NCI-H146 treated with DMSO at 0.1 percent for 48 hours (cell line): Measurements from ENCODE around the gene ZYX.
A peak's percentile ranks its signal among the peaks of the same experiment; 100 is the strongest.
"Not testable (repeated sequence)": the region's sequence is repeated elsewhere in the genome, so short reads cannot be mapped to it uniquely, and the experiment has no call there.

Experiments
- DNase-seq: peaks from one replicate; lab custom pipeline; 2025; ENCODE audit not compliant: unreplicated experiment; lab: John Stamatoyannopoulos, UW

ZYX gene

DNA sequence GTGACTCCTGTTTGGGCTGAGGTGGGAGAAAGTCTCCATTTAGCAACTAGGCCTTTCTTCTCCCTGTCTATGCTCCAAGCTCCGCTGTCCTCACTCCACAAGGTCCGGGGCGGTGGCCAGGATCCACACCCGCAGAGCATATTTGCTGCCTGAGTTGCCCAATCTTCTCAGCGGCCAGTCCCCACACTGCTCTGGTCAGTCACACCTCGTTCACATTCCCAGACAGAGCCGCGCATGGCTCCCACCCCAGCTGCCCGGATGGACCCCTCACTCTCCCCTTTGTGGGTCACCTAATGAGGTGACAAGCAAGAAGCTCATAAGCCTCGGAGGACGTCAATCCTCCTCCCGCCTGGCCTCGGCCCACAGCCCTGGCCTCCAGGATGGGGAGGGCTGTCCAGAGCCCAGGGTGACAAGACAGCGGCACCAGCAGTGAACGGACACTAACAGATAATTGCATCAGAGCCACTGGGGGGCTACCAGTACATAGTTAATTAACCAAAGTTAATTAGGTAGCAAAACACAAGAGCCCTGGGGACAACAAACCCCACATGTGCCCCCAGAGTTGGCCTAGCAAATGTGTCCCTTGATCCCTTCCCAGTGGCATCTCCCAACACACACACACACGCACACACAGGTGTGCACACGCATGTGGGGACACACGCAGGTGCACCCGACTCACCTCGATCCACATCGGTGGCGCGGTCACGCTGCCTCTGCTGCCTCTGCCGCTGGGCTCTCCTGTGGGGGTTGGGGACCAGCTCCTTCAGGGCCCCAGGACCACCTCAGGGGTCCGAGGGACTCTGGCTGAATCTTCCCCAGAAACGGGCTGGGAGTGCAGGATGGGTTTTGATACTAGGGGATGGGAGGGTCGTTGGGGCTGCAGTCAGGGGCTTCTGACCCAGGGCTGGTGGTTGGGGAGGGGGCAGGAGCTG, 15.7 kb downstream of the ZYX start:
- no peak for DNase-seq

DNA sequence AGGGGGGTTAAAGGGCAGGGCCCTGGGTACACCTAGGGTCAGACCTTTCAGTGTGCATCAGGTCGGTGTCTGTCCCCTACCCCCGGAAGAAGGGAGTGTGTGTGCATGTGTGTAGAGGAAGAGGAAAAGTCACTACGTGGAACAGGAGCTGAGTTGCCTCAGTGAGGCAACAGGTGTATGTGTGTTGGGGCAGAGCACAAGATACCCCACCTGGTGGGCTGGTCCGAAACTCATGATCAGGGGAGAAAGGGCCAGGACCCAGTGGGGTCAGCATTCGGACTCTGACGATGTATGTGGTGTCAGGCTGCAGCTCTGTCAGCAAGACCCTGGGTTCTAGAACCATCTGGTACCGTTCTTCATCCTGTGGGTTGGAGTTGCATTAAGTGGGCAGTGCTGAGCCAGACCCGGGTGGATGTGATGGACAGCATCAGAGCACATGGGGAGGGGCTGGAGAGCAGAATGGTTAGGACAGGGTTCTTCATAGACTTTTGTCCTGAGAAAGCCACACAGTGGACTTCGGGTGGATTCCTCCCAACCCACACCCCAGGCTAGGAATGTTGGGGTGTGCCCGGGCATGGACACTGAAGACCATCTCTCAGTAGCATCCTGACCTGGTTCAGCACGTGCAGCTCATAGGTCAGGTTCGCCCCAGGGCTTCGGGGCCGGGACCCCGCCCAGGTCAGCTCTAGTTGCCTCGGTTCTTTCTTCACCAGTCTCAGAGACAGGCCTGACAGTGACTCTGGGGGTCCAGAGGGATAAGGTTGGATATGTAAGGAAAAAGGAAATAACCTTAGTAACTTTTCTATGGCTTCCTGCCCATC, 16.8 kb downstream of the ZYX start:
- no peak for DNase-seq

DNA sequence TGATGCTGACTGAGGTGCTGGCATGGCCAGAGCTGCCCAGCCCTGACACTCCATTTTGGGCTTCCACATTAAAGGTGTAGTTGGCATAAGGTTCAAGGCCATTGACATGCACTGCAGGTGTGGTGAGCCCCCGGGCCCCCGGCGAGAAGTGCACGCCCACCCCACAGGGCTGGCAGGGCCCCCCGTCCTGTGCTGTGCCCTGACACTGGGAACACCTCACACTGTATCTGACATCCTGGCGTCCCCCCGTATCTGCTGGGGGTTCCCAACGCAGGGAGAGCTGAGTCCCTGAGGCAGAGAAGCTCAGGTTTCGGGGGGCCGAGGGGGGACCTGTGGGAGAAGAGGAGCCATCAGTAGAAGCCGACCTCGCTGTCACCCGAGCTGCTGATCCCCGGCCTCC, 17.5 kb downstream of the ZYX start:
- DNase-seq = no peak

DNA sequence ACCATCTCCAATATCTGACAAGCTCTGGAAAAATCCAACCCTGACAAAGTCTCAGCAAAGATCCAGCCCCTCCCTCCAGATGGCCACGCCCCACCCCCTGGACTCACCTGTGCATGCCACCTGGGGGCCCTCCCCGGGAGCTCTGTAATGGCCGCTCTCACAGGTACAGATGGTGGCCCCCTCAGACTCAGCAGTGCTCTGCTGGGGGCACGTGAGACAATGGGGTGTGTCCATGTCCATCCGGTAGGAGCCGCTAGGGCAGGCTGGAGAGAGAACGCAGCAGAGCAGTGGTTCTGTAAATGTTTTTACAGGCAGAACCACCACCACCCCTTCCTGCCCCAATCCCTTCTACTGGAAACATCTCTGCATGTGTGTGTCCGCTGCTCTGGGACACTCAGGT, 18.0 kb downstream of the ZYX start:
- no peak for DNase-seq

DNA sequence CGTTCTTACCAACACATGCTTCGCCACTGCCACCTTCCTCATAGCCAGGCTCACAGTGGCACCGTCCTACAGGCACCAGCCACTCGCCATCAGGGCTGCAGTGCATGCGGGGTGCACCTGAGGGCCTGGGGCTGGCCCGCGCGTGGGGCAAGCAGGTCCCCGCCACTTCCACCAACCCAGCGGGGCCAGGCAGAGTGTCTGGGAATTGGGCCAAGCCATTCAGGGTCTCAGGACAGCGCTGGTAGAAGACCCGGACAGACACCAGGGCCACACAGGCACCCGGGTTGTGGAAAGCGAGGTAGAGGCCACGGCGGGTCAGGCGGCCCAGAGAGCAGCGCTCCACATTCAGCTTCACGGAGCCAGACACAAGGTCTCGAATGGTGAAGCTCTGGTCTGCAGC, 18.5 kb downstream of the ZYX start:
- no peak for DNase-seq

DNA sequence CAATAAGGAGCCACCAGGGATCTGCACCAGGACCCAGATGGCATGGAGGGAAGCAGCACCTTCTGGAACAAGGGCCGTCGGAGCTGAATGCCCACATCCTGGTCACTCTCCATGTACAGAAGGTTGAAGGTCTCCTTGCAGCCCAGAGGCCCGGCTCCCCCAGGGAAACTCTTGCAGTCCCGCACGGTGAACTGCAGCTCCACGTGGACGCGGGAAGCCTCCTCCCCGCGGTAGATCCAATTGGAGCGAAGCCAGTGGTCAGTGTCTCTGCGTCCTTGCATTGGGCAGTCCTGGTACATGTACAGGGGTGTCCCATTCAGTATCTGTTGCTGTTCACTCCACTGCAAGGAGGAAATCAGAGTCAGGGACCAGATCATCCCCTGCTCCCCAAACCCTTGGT, 20.1 kb downstream of the ZYX start:
- DNase-seq = no peak

DNA sequence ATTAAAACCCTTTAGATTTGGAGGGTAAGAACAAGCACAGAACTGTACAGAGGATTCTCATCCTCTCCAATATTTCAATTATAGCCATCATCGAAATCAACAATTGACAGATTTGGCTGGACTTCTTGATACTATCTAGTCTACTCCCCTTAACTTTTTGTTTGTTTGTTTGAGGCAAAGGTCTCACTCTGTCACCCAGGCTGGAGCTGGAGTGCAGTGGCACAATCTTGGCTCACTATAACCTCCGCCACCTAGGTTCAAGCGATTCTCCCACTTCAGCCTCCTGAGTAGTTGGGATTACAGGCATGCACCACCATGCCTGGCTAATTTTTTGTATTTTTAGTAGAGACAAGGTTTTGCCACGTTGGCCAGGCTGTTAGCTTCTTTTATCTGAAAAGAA, 21.1 kb downstream of the ZYX start:
- not testable (repeated sequence) for DNase-seq

DNA sequence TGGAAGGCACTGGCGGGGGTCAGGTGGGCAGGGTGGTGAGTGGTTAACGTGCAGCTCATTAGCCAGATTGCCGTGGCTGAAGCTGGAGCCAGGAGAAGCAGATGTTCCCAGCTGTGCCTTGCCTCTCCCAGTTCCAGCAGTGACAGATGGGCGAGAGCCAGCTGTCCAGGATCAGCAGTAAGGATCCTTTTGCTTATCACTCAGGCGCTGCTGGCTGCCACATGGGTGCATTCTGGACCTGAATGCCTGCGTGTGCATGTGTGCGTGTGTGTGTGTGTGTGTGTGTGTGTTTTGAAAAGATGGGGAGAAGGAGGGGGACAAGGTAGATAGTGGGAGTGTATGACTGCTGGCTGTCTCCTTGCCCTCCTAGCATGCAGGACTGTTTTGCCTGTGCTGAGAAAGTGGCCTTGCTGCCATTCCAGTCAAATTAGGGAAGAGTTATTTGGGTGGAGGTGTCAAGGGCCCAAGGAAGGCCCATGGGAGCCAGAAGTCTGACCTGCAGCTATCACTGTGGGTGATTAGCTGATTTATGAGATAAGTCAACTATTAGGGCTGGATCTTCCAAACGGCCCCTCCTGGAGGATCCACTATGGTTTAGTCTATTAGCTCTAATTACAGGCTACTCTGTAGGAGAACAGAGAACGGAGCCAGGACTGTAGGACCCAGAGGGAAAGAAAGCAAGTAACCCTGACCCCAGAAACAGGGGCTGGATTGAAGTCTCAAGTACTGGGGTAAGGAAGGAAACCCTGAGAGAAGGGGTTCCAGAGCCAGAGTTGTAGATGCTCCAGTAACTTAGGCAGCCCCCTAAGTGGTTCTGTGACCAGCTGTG, 24.2 kb downstream of the ZYX start:
- DNase-seq = no peak

DNA sequence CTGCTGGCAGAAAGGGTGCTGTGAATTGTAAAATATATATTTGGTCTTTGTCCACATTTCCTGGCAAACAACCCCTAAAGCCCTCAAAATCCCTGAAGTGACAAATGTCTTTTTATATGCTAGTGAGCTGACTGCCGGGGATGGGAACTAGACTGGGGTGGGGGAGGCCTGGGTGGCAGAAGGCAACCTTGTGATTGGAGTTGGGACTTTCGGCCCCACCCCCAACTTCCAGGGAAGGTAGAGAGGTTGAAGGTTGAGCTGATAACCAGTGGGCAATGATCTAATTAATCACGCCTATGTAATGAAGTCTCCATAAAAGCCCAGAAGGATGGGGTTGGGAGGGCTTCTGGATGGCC, 24.8 kb downstream of the ZYX start:
- no peak for DNase-seq

DNA sequence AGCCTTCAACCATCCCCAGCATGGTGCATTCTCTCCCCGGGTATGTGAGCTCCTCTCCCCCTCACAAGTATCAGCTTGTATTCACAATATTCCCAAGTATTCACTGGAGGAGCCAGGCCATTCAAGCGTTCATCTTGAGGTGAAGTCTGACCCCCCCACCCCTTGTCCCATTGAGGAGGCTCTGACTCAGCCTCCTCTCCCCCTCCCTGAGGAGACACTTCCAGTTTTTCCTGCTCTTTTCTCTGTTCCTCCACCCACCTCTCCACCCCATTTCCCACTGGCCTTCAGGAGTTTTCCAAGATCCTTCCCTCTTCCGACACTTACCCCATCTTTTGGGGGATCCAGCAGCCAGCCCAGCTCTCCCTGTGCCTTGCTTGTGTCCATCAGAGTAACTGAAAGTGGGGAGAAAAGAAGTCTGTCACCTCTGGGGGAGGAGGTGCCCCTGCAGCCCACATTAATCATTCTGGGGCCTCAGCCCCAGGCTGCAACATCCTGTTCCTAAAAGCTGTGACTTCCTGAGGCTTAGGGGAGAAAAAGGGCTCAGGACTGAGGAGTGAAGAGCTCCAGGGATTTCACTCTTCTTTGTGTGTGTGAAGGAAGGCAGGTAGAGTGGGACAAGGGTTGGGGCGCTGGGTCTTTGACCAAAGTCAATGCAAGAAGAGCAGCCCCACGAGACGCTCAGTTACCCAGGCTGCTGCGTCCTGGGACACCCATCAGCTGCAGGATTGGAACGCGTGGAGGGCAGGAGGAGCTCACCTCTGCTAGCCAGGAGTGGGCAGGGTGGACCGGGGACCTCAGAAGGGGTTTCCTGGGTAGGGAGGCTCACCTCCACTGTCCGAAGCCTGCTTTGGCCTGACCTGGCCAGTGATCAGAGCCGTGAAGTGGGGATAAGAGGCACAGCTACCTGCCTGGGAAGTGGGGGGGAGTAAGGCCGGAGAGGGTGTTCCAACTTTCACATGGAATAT, 26.4 kb downstream of the ZYX start:
- DNase-seq = no peak

DNA sequence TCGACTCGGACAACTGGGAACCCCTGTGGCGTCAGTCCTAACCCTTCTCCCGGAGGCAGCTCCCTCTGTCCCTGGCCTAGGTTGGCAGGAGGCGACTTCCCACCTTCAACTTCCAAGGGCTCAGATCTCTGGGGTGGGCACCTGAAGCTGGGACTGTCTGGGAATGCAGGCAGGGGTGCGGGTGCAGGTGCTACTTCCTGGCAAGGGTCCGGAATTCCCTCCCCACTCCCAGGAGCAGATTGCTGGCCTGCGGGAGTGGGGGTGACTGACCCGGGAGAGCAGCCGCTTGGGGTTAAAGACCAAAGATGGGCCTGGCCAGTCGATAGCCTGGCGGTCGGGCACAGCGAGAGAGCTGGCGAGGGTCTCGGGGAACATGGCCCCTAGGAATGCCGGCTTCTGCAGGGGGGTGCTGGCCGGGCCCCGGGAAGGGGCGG, 27.1 kb downstream of the ZYX start:
- DNase-seq = no peak

DNA sequence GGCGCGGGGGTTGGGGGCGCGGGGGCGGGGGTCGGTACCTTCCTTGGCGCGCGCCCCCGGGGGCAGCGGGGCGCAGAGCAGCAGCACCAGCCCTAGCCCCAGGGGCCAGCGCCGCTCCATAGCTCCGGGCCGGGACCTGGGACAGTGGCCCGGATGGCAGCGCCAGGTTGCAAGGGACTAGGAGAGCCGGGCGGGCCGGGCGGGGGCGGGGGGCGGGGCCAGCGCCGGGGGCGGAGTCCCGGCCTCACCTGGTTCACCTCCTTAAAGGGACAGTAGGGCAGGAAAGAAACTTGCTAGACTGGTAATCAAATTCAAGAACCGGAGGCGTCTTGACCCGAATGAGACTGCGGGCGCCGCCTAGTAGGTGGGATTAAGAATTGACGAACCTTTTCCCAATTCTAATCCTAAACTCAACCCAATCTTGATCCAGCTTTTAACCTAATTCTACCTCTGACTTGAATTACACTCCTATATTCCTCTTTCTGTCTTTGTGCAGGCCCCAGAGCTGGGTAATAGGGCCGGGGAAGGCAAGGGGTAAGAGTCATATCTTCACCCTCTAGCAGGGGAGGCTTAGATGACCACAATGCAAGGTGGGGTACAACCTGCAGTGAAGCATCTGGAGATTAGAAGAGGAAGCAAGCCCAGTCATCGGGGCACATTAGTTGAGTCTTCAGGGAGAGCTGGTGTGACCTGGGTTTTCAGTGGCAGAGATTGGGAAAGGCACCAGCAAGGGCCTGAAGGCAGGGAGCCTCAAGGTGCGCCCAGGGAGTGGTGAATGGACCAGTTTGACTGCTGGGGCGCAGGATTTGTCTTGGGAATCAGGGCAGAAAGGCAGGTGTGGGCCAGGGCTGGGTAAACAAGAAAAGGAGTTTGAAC, 27.8 kb downstream of the ZYX start, which contains the start of gene EPHA1:
EPHA1 (minus strand) TSS at position 171 of the 876 bp plus-strand sequence; CDS start at position 120, 51 bp downstream.
- peak; percentile 11 for DNase-seq

DNA sequence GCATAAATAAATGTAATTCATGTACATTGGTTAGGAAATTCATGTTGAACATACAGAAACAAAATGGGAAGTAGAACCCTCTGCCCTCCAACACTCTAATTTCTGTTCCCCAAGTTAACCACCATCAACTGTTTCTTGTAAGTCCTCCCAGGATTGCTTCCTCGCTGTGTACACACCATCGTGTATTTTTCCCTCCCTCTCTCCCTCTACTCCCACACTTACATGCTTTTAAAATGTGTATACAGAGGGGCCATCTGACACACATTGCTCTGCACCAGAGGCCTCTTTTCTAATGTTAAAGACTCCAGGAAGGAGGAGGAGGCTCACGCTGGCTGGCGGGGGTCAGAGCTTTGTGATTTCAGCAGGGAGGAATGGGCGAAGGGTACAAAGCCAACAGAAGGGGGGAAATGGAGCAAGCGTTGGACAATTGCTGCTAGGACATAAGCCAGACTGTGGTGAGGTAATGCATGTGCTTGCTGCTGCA, 29.4 kb downstream of the ZYX start:
- no peak for DNase-seq

DNA sequence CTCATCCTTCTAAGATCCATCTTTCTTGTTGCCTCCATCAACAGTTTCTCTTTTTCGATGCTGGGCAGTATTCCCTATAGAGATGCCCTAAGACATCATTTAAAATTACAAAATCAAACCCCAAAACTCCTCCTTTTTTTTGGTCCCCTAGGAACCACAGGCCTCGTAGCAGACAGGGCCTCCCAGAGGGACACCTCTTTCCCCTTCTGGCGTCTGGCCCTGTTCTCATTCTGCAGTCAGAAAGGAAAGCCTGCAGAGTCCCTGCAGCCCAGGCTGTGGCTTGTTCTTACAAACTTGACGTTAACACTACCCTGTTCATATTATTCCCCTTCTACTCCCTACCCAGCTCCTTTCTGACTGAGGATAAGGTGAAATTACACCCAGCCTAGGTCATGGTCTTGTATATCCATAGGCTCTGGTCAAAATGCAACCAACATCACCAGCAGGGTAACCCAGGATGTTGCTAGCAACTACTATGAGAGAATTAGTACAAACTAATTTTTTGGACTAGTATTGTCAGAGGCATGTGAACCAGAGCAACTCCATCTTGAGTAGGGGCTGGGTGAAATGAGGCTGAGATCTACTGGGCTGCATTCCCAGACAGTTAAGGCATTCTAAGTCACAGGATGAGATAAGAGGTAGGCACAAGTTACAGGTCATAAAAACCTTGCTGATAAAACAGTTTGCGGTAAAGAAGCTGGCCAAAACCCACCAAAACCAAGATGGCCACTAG, 31.0 kb downstream of the ZYX start:
- DNase-seq = no peak

DNA sequence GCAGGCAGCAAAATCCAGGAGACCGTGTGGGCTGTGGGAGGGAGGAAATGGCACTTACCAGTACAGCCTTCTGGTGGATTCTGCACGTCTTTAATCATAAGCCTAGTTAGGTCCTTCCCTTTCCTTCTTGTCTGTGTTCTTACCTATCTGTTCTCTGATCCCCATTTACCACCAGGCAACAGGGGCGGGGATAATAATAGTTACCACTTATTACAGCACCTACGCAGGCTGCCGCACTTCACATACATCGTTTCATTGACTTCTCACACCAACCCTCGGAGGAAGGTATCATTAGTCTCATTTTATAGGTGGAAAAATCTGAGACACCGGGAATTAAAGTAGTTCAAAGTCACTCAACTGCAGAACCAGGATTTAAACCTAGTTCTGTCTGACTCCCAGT, 32.0 kb downstream of the ZYX start:
- DNase-seq = no peak

DNA sequence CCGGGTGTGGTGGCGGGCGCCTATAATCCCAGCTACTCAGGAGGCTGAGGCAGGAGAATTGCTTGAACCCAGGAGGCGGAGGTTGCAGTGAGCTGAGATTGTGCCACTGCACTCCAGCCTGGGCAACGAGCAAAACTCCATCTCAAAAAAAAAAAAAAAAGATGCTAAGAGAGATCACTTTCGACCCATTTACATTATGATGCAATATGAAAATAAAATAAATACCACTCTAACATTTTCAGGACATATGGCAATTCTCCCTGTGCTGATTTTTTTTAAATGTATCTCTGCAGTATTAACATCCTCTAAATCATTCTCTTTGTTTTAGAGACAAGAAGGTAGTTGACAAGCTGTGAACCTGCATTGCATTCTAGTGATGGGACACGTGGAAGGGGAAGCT, 34.1 kb downstream of the ZYX start:
- not testable (repeated sequence) for DNase-seq

DNA sequence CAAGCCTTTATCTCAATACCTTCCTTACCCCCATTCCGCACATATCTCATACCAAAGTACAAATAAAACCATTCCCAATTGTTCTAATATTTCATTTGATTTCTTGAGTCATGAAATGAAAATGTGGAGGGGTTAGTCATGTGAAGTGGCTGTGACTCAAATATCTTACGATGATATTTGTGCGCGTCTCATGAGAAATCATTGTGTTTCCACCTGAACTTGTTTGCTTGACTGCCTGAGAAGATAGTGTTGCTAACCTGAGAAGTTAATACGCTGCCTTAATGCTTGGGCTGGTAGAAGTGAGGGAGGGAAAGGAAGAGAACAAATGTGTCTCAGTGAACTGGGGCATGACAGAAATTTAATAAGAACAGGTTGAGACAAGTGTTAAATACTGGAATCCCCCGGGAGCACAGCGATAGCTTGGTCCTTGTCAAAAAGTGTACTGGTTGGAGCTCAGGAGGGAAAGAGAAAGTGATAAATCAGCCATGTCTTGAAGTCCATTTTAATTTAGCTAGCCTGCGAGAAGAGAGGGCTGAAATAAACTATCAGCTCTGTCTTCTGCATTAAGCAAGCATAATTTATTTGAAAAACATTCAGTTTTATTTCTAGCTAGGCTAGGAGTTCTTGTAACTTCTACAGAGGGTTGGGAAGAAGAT, 34.7 kb downstream of the ZYX start:
- no peak for DNase-seq
